ENCODE measurements around the gene WDR37.
"Not testable (repeated sequence)": the region's sequence is repeated elsewhere in the genome, so short reads cannot be mapped to it uniquely, and the experiment has no call there.

WDR37 gene

GRCh38 chr10:1149793-1150637 lies 93.8 kb downstream of the WDR37 start:
- DNase-seq (ENCODE audit: low read depth in 1 of 2, low spot score in 1 of 2) = peak in 1 of 2 donors; percentile 4

- DNase-seq (ENCODE audit: low read depth in 1 of 2, low spot score in 1 of 2) = no peak
Observed at GRCh38 chr10:1150638-1150955, 94.4 kb downstream of the WDR37 start.

GRCh38 chr10:1151076-1152033 lies 95.2 kb downstream of the WDR37 start:
- no peak for DNase-seq (ENCODE audit: low read depth in 1 of 2, low spot score in 1 of 2)

DNA sequence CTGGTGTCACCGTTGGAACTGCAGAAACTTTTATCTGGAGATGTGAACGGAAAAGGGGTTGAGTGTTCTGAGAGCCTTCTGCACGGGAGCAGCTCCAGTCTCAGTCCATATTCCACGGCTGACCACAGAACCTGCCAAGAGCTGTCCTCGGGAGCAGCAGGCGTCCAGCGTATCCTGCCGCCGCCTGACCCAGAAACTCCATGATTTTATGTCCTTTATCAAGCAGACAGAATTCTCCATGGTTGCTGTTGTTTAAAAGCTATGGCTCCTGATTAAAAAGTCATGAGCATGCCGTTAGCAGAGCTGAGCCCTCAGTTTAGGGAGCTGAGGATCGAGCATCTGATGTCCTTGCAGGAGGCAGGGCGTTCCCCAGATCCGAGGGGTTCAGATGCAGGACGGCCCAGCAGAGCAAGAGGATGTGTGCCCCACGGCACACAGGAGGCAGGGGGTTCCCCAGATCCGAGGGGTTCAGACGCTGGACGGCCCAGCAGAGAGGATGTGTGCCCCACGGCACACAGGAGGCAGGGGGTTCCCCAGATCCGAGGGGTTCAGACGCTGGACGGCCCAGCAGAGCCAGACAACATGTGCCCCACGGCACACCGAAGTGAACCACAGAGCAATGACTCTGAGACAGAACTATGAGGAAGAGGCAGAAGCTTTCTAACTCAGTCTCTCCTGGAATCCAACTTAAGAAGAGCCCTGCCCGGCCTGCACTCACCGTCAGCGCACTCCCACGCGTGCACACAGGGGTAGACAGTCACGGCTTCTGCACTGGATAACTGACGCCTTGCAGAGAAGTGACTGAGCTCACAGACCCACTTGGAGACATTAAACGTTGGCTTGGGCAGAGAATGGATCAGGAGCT lies 96.4 kb downstream of the WDR37 start:
- DNase-seq (ENCODE audit: low read depth in 1 of 2, low spot score in 1 of 2) = no peak

DNA sequence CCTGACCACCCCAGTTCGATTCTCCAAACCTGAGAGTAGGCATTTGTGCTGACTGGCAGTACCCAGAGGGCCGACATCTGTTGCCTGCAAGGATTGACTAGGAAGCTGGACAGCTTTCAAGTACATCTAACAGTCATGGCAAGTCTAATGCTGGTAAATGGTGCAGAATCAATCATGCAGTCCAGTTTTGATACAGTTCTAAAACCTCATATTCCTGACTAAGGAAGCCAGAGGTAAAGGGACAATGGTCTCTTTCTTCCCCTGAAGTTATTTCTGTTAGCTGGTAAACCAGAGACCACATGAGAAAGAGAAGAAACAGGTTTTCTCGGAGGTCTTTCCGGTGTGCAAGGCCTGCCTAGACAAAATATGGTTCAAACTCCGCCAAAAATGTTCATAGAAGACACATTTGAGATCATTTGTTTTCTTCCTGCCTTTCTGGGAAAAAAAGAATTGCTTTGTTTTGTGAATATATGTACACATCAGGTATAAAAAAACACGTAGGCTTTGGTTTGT lies 97.1 kb downstream of the WDR37 start:
- no peak for DNase-seq (ENCODE audit: low read depth in 1 of 2, low spot score in 1 of 2)

GRCh38 chr10:1153805-1154351 lies 97.7 kb downstream of the WDR37 start:
- DNase-seq (ENCODE audit: low read depth in 1 of 2, low spot score in 1 of 2) = no peak

DNA sequence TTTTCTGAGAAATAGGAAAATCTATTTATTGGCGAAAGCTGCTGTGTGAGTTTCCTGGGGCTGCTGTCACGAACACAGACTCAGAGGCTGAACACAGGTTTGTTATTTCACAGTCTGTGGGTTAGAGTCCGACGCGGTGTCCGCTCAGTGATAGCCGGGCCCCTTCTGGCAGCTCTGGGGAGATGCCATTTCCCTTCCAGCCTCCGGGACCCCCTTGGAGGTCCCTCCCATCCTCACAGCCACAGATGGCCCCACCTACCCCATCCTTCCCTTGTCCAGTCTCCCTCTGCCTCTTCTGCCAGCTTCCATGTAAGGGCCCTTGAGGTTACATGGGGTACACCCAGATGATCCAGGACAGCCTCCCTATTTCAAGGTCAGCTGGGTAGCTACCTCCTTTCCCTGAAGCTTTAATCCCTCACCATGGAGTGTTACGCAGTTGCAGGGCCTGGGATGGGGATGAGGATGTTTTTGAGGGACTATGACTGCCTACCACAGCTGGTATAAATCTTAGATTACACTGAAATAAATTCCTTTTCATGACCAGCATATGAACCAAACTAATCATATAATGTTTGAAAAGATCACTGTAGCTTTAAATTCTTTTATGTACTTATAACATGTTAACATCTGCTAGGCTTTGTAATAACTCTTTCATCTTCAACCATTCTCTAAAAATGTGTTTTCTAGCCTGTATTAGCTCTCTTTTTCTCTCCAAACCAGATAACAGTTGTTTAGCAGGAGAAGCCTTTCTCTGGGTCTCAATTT lies 98.5 kb downstream of the WDR37 start:
- DNase-seq (ENCODE audit: low read depth in 1 of 2, low spot score in 1 of 2) = no peak

- DNase-seq (ENCODE audit: low read depth in 1 of 2, low spot score in 1 of 2) = no peak
Observed at GRCh38 chr10:1155791-1156615, 99.8 kb downstream of the WDR37 start.

- DNase-seq (ENCODE audit: low read depth in 1 of 2, low spot score in 1 of 2) = no peak
Observed at GRCh38 chr10:1156616-1156886, 100.4 kb downstream of the WDR37 start.

DNA sequence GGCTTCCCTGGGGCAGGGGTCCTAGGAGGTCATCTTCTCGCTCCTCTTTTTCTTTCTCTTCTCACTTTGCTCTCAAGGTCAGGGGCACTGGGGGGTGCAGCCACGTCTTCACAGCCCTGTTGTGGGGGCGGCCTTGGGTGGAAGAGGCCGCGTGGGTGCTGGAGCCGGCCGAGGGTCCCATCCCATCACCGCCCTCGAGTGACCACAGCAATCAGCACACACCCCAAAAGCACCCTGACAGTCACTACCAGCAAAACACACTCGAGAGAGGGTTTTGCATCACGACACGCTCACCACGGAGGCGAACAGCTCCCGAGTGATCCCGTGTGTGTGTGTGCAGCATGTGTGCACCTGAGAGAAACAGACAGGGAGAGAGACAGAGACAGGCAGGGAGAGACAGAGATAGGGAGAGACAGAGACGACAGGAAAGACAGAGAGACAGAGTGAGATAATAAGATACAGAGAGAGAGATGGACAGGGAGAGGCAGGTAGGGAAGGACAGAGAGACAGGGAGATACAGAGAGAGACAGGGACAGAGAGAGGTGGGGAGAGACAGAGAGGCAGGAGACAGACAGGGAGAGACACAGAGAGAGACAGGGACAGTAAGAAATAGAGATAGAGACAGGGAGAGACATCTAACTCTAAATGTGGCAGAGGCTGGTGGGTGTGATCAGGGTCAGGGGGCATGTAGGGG lies 100.9 kb downstream of the WDR37 start:
- no peak for DNase-seq (ENCODE audit: low read depth in 1 of 2, low spot score in 1 of 2)

- DNase-seq (ENCODE audit: low read depth in 1 of 2, low spot score in 1 of 2) = no peak
Observed at GRCh38 chr10:1157615-1157933, 101.4 kb downstream of the WDR37 start.

DNA sequence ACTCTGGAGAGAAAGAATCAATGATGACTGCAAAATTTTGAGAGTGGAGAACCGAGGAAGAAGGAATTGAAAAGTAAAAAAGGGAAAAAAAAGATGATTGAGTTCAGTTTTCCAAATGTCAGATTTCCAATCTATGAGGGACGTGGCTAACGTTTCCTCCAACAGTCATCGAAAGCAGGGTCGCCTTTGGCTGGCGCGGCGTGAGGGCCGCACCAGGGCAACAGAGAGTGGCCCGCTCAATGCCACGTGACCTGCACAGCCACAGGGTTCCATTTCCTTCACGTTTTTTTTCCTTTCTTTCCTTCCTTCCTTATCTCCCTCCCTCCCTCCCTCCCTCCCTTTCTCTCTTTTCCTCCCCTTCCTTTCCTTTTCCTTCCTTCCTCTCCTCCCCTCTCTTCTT lies 101.9 kb downstream of the WDR37 start:
- DNase-seq (ENCODE audit: low read depth in 1 of 2, low spot score in 1 of 2) = no peak

DNA sequence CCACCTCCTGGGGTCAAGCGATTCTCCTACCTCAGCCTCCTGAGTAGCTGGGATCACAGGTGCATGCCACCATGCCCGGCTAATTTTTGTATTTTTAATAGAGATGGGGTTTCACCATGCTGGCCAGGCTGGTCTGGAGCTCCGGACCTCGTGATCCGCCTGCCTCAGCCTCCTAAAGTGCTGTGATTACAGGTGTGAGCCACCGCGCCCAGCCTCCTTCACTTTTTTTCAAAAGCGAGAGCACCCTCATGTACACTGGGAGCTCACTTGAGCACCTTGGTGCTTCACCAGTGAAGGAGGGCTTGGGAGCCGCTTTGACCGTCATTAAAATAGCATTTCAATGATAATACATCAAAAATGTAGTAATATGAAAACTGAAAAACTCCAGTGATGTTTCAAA lies 102.4 kb downstream of the WDR37 start:
- DNase-seq (ENCODE audit: low read depth in 1 of 2, low spot score in 1 of 2) = not testable (repeated sequence)

DNA sequence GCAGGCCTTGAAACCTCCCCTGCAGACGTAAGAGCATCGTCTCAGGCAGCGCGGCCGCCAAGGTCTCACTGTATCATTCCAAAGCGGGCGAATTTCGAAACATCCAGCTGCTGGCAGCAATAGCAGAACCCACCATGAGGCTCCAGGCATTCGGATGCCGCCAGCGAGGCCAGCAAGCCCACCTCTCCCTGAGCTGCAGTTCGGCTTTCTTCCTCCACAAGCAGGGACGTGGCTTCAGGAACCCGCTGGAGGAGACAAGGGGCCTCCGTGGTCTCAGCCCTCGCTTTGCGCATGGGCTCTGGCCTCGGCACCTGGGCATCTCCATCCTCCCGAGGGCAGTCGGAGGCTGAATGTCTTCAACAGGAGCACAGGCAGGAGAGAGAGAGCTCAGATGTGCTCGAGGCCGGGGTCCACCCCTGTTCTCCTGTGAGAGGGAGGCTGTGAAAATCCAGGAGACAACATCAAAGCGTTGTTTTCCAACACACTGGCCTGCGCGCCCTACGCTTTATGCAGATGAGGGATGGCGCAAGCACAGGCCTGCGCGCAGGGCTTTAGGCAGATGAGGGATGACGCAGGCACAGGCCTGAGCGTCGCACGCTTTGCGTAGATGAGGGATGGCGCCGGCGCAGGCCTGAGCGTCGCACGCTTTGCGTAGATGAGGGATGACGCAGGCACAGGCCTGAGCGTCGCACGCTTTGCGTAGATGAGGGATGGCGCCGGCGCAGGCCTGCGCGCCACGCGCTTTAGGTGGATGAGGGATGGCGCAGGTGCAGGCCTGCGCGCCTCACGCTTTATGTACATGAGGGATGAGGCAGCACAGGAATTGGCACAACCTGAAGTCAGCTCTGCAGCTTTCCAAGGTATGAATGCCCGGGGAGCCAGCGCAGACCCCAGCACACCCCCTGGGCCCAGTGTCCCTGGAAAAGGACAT lies 103.2 kb downstream of the WDR37 start:
- no peak for DNase-seq (ENCODE audit: low read depth in 1 of 2, low spot score in 1 of 2)

DNA sequence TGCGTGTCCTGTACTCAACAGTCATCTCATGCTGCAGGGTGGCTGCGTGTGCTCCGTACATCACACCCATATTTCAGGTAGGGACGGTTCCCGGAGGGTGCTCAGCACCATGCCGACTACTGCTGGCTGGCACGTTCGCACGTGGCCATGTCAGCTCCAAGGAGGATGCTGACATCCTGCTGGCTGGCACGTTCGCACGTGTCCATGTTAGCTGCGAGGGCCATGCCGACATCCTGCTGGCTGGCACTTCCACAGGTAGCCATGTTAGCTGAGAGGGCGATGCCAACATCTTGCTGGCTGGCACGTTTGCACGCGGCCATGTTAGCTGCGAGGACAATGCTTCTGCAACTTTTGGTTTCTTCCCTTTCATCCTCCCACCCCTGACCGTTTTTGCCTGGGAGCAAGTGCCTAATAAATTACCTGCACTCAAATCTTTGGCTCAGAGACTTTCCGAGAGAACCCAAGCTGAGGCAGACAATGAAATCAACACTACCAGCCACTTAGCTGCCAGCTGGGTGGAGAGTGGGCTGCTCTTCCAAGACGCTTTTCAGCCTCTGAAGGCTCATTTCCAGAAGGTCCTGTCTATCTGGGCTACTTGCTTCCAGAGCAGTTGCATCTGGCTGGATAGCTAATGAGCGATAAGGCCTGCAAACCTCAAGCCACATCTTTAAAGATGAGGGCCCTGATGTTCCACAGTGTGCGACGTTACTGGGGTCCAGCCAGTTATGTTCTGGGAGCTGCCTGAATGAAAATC lies 104.6 kb downstream of the WDR37 start:
- no peak for DNase-seq (ENCODE audit: low read depth in 1 of 2, low spot score in 1 of 2)

DNA sequence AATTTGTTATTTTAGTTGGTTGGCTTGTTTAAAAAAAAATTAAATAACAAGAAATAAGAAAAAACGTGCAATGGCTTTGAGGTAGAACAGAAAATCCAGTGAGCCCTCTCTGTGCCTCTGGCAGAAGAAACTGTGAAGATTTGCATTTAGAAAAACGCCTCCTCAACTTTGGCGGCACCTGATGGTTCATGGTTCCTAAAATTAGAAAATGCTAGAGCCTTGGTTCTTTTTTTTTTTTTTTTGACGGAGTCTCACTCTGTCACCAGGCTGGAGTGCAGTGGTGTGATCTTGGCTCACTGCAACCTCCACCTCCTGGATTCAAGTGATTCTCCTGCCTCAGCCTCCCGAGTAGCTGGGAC lies 105.1 kb downstream of the WDR37 start:
- DNase-seq (ENCODE audit: low read depth in 1 of 2, low spot score in 1 of 2) = not testable (repeated sequence)

DNA sequence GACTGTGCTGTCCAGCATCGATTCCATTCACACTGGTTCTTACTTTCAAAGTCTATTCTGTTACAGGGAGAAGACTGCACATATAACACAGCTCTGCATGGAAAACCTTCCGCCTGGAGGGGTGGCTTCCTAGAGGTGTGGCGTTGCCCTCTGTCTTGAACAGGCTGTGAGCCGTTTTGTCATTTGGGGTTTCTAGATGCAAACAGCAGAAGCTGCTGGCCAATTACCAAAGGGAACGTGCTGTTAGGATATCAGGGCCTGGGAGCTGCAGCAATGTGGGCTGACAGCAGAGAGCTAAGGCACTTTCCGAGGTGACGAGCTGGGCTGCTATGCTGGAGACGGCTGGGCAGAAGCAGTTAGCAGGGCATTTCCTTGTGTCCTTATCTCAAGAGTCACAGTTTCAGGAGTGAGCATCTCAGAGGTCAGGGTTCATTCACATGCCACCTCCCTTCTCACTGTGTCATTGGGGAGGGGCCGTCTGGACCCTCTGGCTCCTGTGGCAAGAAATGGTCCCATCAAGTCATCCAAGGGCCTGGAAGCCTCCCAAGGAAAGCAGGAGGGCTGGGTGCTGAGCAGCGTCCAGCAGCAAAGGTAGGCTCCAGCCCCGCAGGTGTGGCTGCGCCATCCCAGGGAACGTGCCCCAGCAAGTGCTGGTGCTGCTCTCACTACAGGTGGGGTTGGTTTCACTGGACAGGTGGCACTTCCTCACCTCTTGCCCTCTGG lies 106.5 kb downstream of the WDR37 start:
- DNase-seq (ENCODE audit: low read depth in 1 of 2, low spot score in 1 of 2) = no peak

Data from activated CD4-positive, alpha-beta T cell treated with anti-CD3 and anti-CD28 coated beads, Interleukin-2, amount 50 U/mL, for 24 hours (primary cell).